ENCODE measurements around the gene HLA-DMB. TPM values are rescaled to one million over a fixed set of nuclear protein-coding genes. Genes with fewer than 3 reads are reported as not detected.

The HLA-DMB gene
- total RNA-seq, 1 experiment from 2014 or later = 1.1 TPM

DNA sequence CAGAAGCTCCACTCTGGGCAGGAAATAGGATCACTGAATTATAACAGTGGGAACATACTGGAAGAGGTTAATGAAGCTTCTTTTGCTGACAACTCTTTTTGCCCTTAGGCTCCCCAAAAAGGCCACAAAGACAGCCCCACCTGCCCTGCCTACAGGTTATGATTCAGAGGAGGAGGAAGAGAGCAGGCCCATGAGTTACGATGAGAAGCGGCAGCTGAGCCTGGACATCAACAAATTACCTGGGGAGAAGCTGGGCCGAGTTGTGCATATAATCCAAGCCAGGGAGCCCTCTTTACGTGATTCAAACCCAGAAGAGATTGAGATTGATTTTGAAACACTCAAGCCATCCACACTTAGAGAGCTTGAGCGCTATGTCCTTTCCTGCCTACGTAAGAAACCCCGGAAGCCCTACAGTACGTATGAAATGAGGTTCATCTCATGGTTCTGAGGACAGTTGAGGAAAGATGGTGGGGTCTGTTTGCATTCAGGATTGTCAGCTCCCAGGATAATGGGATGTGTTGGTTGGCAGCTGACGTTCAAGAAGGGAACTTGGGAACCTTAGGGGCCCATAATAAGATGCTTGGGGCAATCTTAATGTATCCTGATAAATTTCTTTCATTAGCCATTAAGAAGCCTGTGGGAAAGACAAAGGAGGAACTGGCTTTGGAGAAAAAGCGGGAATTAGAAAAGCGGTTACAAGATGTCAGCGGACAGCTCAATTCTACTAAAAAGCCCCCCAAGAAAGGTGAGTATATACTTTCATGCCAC lies 39.1 kb upstream of the HLA-DMB start:
- H3K36me3 Mint-ChIP-seq = peaks cover 73% of the 10 kb centered on the region
- no peak for ATAC-seq
- no peaks in the 10 kb centered on the region for H3K27me3 Mint-ChIP-seq (ENCODE audit: low read depth)
- H3K4me1 Mint-ChIP-seq = peaks cover 49% of the 10 kb centered on the region
- H3K4me3 Mint-ChIP-seq = no peak overlapping the region
- DNase-seq (ENCODE audit: low spot score) = no peak
- H3K27ac Mint-ChIP-seq = peak overlapping the region; percentile 5; the same call in 1 of the 2 replicates
- TF ChIP-seq, protein P1, sequence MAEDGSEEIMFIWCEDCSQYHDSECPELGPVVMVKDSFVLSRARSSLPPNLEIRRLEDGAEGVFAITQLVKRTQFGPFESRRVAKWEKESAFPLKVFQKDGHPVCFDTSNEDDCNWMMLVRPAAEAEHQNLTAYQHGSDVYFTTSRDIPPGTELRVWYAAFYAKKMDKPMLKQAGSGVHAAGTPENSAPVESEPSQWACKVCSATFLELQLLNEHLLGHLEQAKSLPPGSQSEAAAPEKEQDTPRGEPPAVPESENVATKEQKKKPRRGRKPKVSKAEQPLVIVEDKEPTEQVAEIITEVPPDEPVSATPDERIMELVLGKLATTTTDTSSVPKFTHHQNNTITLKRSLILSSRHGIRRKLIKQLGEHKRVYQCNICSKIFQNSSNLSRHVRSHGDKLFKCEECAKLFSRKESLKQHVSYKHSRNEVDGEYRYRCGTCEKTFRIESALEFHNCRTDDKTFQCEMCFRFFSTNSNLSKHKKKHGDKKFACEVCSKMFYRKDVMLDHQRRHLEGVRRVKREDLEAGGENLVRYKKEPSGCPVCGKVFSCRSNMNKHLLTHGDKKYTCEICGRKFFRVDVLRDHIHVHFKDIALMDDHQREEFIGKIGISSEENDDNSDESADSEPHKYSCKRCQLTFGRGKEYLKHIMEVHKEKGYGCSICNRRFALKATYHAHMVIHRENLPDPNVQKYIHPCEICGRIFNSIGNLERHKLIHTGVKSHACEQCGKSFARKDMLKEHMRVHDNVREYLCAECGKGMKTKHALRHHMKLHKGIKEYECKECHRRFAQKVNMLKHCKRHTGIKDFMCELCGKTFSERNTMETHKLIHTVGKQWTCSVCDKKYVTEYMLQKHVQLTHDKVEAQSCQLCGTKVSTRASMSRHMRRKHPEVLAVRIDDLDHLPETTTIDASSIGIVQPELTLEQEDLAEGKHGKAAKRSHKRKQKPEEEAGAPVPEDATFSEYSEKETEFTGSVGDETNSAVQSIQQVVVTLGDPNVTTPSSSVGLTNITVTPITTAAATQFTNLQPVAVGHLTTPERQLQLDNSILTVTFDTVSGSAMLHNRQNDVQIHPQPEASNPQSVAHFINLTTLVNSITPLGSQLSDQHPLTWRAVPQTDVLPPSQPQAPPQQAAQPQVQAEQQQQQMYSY (CRISPR knock-in tag; IDR thresholded peaks at IDR 0.05) = no peak
- TF ChIP-seq, protein P2, sequence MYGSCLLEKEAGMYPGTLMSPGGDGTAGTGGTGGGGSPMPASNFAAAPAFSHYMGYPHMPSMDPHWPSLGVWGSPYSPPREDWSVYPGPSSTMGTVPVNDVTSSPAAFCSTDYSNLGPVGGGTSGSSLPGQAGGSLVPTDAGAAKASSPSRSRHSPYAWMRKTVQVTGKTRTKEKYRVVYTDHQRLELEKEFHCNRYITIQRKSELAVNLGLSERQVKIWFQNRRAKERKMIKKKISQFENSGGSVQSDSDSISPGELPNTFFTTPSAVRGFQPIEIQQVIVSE (CRISPR knock-in tag; IDR thresholded peaks at IDR 0.05; ENCODE audit: borderline replicate concordance) = no peak
- no peak for TF ChIP-seq ZBTB21 (CRISPR knock-in tag; IDR thresholded peaks at IDR 0.05; ENCODE audit: borderline replicate concordance)
- no peaks in the 10 kb centered on the region for H3K9me3 Mint-ChIP-seq
- ChIA-PET POLR2A (interaction anchor here (6.5 kb wide), 1 partner anchor 10 kb away, joined by 146 read pairs; the partner anchor contains the start of gene BRD2), CTCF (interaction anchor here (0.9 to 6.9 kb wide), 4 partner anchors 11 to 46 kb away, joined by 3 to 128 read pairs (median 6); partner anchors contain the start of gene HLA-DMA)

DNA sequence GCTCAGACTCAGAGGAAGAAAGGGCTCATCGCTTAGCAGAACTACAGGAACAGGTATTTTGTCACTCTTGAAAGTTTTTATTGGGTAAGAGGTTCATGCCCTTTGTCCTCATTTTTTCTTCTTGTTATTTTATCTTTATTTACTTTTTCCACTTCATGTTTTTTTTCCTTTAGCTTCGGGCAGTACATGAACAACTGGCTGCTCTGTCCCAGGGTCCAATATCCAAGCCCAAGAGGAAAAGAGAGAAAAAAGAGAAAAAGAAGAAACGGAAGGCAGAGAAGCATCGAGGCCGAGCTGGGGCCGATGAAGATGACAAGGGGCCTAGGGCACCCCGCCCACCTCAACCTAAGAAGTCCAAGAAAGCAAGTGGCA lies 37.1 kb upstream of the HLA-DMB start:
- POLR2A ChIA-PET = interaction anchor here (1.5 kb wide), 1 partner anchor 11 kb away, joined by 3 read pairs; no protein-coding TSS in a partner anchor
- Mint-ChIP-seq H3K36me3 (peaks cover 92% of the 10 kb centered on the region), H3K4me1 (peaks cover 50% of the 10 kb centered on the region), H3K9me3 (no peaks in the 10 kb centered on the region), H3K27me3 (ENCODE audit: low read depth) (no peaks in the 10 kb centered on the region), H3K4me3 (no peak overlapping the region), H3K27ac (0 out of 2 replicates have a peak overlapping the region, but pooled peaks have one; percentile 33)
- ATAC-seq (no peak), DNase-seq (ENCODE audit: low spot score) (no peak)
- CTCF ChIA-PET = interaction anchor here (1.2 kb wide), 1 partner anchor 140 kb away, joined by 3 read pairs; the partner anchor contains the start of gene TAP2
- TF ChIP-seq, protein P3, sequence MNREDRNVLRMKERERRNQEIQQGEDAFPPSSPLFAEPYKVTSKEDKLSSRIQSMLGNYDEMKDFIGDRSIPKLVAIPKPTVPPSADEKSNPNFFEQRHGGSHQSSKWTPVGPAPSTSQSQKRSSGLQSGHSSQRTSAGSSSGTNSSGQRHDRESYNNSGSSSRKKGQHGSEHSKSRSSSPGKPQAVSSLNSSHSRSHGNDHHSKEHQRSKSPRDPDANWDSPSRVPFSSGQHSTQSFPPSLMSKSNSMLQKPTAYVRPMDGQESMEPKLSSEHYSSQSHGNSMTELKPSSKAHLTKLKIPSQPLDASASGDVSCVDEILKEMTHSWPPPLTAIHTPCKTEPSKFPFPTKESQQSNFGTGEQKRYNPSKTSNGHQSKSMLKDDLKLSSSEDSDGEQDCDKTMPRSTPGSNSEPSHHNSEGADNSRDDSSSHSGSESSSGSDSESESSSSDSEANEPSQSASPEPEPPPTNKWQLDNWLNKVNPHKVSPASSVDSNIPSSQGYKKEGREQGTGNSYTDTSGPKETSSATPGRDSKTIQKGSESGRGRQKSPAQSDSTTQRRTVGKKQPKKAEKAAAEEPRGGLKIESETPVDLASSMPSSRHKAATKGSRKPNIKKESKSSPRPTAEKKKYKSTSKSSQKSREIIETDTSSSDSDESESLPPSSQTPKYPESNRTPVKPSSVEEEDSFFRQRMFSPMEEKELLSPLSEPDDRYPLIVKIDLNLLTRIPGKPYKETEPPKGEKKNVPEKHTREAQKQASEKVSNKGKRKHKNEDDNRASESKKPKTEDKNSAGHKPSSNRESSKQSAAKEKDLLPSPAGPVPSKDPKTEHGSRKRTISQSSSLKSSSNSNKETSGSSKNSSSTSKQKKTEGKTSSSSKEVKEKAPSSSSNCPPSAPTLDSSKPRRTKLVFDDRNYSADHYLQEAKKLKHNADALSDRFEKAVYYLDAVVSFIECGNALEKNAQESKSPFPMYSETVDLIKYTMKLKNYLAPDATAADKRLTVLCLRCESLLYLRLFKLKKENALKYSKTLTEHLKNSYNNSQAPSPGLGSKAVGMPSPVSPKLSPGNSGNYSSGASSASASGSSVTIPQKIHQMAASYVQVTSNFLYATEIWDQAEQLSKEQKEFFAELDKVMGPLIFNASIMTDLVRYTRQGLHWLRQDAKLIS (CRISPR knock-in tag; IDR thresholded peaks at IDR 0.05; ENCODE audit: borderline replicate concordance) = no peak
- TF ChIP-seq ZNF317 (CRISPR knock-in tag; IDR thresholded peaks at IDR 0.05; ENCODE audit: borderline replicate concordance, low read depth) (no peak), SP1 (CRISPR knock-in tag; conservative IDR thresholded peaks at IDR 0.05) (no peak), EMX1 (CRISPR knock-in tag; IDR thresholded peaks at IDR 0.05) (no peak), ZNF121 (CRISPR knock-in tag; IDR thresholded peaks at IDR 0.05) (no peak), SOX15 (CRISPR knock-in tag; IDR thresholded peaks at IDR 0.05) (no peak), JAZF1 (CRISPR knock-in tag; IDR thresholded peaks at IDR 0.05) (no peak), HMGA2 (CRISPR knock-in tag; IDR thresholded peaks at IDR 0.05) (no peak), NR2C2 (CRISPR knock-in tag; IDR thresholded peaks at IDR 0.05) (no peak), CREB1 (CRISPR knock-in tag; IDR thresholded peaks at IDR 0.05) (no peak), ESRRA (CRISPR knock-in tag; IDR thresholded peaks at IDR 0.05; ENCODE audit: borderline replicate concordance) (no peak), ELF4 (CRISPR knock-in tag; IDR thresholded peaks at IDR 0.05; ENCODE audit: low read depth) (no peak), ZBTB21 (CRISPR knock-in tag; IDR thresholded peaks at IDR 0.05; ENCODE audit: borderline replicate concordance) (no peak), FOXK1 (CRISPR knock-in tag; IDR thresholded peaks at IDR 0.05) (no peak)
- TF ChIP-seq, protein P4, sequence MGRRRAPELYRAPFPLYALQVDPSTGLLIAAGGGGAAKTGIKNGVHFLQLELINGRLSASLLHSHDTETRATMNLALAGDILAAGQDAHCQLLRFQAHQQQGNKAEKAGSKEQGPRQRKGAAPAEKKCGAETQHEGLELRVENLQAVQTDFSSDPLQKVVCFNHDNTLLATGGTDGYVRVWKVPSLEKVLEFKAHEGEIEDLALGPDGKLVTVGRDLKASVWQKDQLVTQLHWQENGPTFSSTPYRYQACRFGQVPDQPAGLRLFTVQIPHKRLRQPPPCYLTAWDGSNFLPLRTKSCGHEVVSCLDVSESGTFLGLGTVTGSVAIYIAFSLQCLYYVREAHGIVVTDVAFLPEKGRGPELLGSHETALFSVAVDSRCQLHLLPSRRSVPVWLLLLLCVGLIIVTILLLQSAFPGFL (CRISPR knock-in tag; IDR thresholded peaks at IDR 0.05; ENCODE audit: borderline replicate concordance) = no peak
- TF ChIP-seq, protein P5, sequence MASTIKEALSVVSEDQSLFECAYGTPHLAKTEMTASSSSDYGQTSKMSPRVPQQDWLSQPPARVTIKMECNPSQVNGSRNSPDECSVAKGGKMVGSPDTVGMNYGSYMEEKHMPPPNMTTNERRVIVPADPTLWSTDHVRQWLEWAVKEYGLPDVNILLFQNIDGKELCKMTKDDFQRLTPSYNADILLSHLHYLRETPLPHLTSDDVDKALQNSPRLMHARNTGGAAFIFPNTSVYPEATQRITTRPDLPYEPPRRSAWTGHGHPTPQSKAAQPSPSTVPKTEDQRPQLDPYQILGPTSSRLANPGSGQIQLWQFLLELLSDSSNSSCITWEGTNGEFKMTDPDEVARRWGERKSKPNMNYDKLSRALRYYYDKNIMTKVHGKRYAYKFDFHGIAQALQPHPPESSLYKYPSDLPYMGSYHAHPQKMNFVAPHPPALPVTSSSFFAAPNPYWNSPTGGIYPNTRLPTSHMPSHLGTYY (CRISPR knock-in tag; IDR thresholded peaks at IDR 0.05) = no peak

All from WTC11 (cell line).